Left renal cortex interstitium (tissue), 4 donors: ENCODE measurements around the gene MST1R. TPM values are rescaled to one million over a fixed set of nuclear protein-coding genes. Genes with fewer than 3 reads are reported as not detected.

ENCODE experiments used
- DNase-seq, 4 donors: peaks; one replicate each; pipeline ENCODE4 v3.0.0-alpha.2; 2013; ENCODE audit warnings: low read depth in 4 of 4, low spot score in 2 of 4, missing footprints in 1 of 4
- polyA plus RNA-seq, 4 donors: library from polyadenylated mRNA; unstranded; fragments of 120-200 nt; gene quantifications; one replicate each; pipeline ENCODE4 v1.2.1, GENCODE V29; 2013; ENCODE audit not compliant: insufficient read length in 4 of 4

The MST1R gene
- polyA plus RNA-seq, 4 donors: 1.4 to 2.4 (median 2.2) TPM

- no peak for DNase-seq
These were observed 22.9 kb downstream of the MST1R start for GRCh38 chr3:49880581-49881315.

- no peak for DNase-seq
These were observed 24.0 kb downstream of the MST1R start for GRCh38 chr3:49879721-49880120.

- DNase-seq: no peak
These were observed 25.0 kb downstream of the MST1R start for GRCh38 chr3:49878686-49879085.

- DNase-seq: no peak
These were observed 26.0 kb downstream of the MST1R start for GRCh38 chr3:49877716-49878115.

GRCh38 chr3:49876567-49876966, 27.1 kb downstream of the MST1R start:
- DNase-seq: no peak

GRCh38 chr3:49873623-49874022, 30.1 kb downstream of the MST1R start:
- DNase-seq: no peak

GRCh38 chr3:49872801-49873281, 30.8 kb downstream of the MST1R start:
- no peak for DNase-seq

- no peak for DNase-seq
These were observed 32.0 kb downstream of the MST1R start for GRCh38 chr3:49871531-49872153.

GRCh38 chr3:49869525-49870126, 34.0 kb downstream of the MST1R start, which contains the start of gene CAMKV:
CAMKV (minus strand) TSS chr3:49869906; CDS start chr3:49862388, 7,518 bp downstream.
- no peak for DNase-seq

GRCh38 chr3:49868862-49869466, 34.7 kb downstream of the MST1R start:
- no peak for DNase-seq

- peak in 1 of 4 donors; percentile 50 for DNase-seq
These were observed 35.8 kb downstream of the MST1R start for GRCh38 chr3:49867871-49868321.

GRCh38 chr3:49867400-49867799, 36.3 kb downstream of the MST1R start:
- no peak for DNase-seq

GRCh38 chr3:49865198-49865784, 38.4 kb downstream of the MST1R start:
- DNase-seq: no peak

GRCh38 chr3:49864505-49864904, 39.2 kb downstream of the MST1R start:
- DNase-seq: no peak

- DNase-seq: no peak
These were observed 43.9 kb downstream of the MST1R start for GRCh38 chr3:49859576-49860305.

- peak; percentile 84 to 93 (median 88) for DNase-seq
These were observed 47.3 kb downstream of the MST1R start, which contains the start of gene TRAIP for GRCh38 chr3:49856181-49857005. TRAIP (minus strand) TSS chr3:49856564; CDS start chr3:49856453, 111 bp downstream.

GRCh38 chr3:49855662-49856061, 48.0 kb downstream of the MST1R start:
- no peak for DNase-seq

GRCh38 chr3:49845694-49846093, 58.0 kb downstream of the MST1R start:
- DNase-seq: no peak
